GM23338 (cell line): ENCODE results near the gene CDKAL1. TPM values are rescaled to one million over a fixed set of nuclear protein-coding genes. Genes with fewer than 3 reads are reported as not detected.

Source experiments
- ATAC-seq: fragments of 200-7000 bp; cut with Tn5 transposase; 3 replicates; pipeline ENCODE4 v1.9.1; 2020
- DNase-seq: peaks from one replicate; pipeline ENCODE4 v3.0.0-alpha.2; 2015; ENCODE audit warnings: low spot score
- H2AFZ ChIP-seq: fragments of 200-600 bp; sonication (generic); 2 replicates; pipeline ENCODE4 v1.8.0; 2016; ENCODE audit warnings: antibody characterized with exemption, mild to moderate bottlenecking, moderate library complexity
- H3F3A ChIP-seq: fragments of 200-600 bp; sonication (generic); replicated peaks from 2 replicates; pipeline ENCODE4 v1.8.0; 2017; ENCODE audit warnings: antibody characterized with exemption, mixed run types, low read depth
- H3K27ac ChIP-seq: fragments of 200-600 bp; sonication (generic); 2 replicates; pipeline ENCODE4 v1.6.1; 2016; ENCODE audit warnings: low read depth
- H3K27me3 ChIP-seq: fragments of 200-600 bp; sonication (generic); 2 replicates; pipeline ENCODE4 v1.8.0; 2016; ENCODE audit warnings: mild to moderate bottlenecking, mixed run types, moderate library complexity; ENCODE audit not compliant: insufficient read depth
- H3K36me3 ChIP-seq: fragments of 200-600 bp; sonication (generic); 2 replicates; pipeline ENCODE4 v1.8.0; 2016; ENCODE audit warnings: mild to moderate bottlenecking; ENCODE audit not compliant: insufficient read depth
- H3K4me1 ChIP-seq: fragments of 200-600 bp; sonication (generic); 2 replicates; pipeline ENCODE4 v1.8.0; 2016; ENCODE audit warnings: mild to moderate bottlenecking, moderate library complexity; ENCODE audit not compliant: insufficient read depth
- H3K4me2 ChIP-seq: fragments of 200-600 bp; sonication (generic); 2 replicates; pipeline ENCODE4 v1.7.1; 2017; ENCODE audit warnings: mixed run types
- H3K4me3 ChIP-seq: fragments of 200-600 bp; sonication (generic); 2 replicates; pipeline ENCODE4 v1.6.1; 2016; ENCODE audit warnings: mixed run types
- H3K79me2 ChIP-seq: fragments of 200-600 bp; sonication (generic); replicated peaks from 2 replicates; pipeline ENCODE4 v1.8.0; 2017; ENCODE audit warnings: mild to moderate bottlenecking; ENCODE audit not compliant: insufficient read depth
- H3K9me2 ChIP-seq: fragments of 200-600 bp; sonication (generic); 2 replicates; pipeline ENCODE4 v1.8.0; 2017; ENCODE audit not compliant: insufficient read depth
- H4K20me1 ChIP-seq: fragments of 200-600 bp; sonication (generic); replicated peaks from 2 replicates; pipeline ENCODE4 v1.8.0; 2017; ENCODE audit warnings: mild to moderate bottlenecking; ENCODE audit not compliant: insufficient read depth
- H3K27ac Mint-ChIP-seq: 2 replicates; pipeline ENCODE4 v1.8.0; 2020; ENCODE audit warnings: inconsistent platforms, mild to moderate bottlenecking, moderate library complexity, mixed read lengths
- H3K27me3 Mint-ChIP-seq: 3 replicates; pipeline ENCODE4 v1.8.0; 2022; ENCODE audit warnings: low read depth, mild to moderate bottlenecking, moderate library complexity, mixed read lengths, inconsistent platforms; ENCODE audit not compliant: insufficient read depth, poor library complexity
- H3K36me3 Mint-ChIP-seq: 3 replicates; pipeline ENCODE4 v1.8.0; 2021; ENCODE audit warnings: low read depth, mild to moderate bottlenecking, inconsistent platforms, moderate library complexity, mixed read lengths
- H3K4me1 Mint-ChIP-seq: 3 replicates; pipeline ENCODE4 v1.8.0; 2020; ENCODE audit warnings: mild to moderate bottlenecking, inconsistent platforms, mixed read lengths
- H3K4me3 Mint-ChIP-seq: 3 replicates; pipeline ENCODE4 v1.8.0; 2021; ENCODE audit warnings: moderate library complexity, mild to moderate bottlenecking, inconsistent platforms, mixed read lengths
- H3K9me3 Mint-ChIP-seq: 3 replicates; pipeline ENCODE4 v1.8.0; 2020; ENCODE audit warnings: moderate library complexity, mild to moderate bottlenecking, inconsistent platforms, mixed read lengths
- CREB1 ChIP-seq: fragments of 250-450 bp; sonication (Bioruptor Pico); IDR thresholded peaks from 2 replicates; pipeline ENCODE4 v1.5.0; 2020; ENCODE audit warnings: low read depth, mild to moderate bottlenecking, moderate library complexity
- EZH2 ChIP-seq: fragments of 200-600 bp; sonication (generic); IDR thresholded peaks from one replicate; pipeline ENCODE4 v1.8.0; 2017; ENCODE audit warnings: antibody characterized with exemption, mild to moderate bottlenecking, low read depth; ENCODE audit not compliant: unreplicated experiment
- EZH2phosphoT487 ChIP-seq: fragments of 200-600 bp; sonication (generic); IDR thresholded peaks from one replicate; pipeline ENCODE4 v1.8.1; 2018; ENCODE audit warnings: antibody characterized with exemption; ENCODE audit not compliant: unreplicated experiment
- JUNB ChIP-seq: IDR thresholded peaks from one replicate; pipeline ENCODE4 v1.6.1; 2016; ENCODE audit warnings: antibody characterized with exemption; ENCODE audit not compliant: unreplicated experiment
- NANOG ChIP-seq: IDR thresholded peaks from 2 replicates; pipeline ENCODE4 v1.6.1; 2016; ENCODE audit warnings: antibody characterized with exemption, borderline replicate concordance
- POLR2AphosphoS5 ChIP-seq: IDR thresholded peaks from 2 replicates; pipeline ENCODE4 v1.6.1; 2016; ENCODE audit warnings: antibody characterized with exemption, low read depth
- STAT1 ChIP-seq: IDR thresholded peaks from one replicate; pipeline ENCODE4 v1.6.1; 2016; ENCODE audit warnings: antibody characterized with exemption; ENCODE audit not compliant: unreplicated experiment
- ZNF114 ChIP-seq: fragments of 250-450 bp; sonication (Bioruptor Pico); IDR thresholded peaks from 2 replicates; pipeline ENCODE4 v1.5.0; 2020; ENCODE audit warnings: mild to moderate bottlenecking, moderate library complexity
- ZNF331 ChIP-seq: fragments of 250-450 bp; sonication (Bioruptor Pico); IDR thresholded peaks from 2 replicates; pipeline ENCODE4 v1.5.0; 2020; ENCODE audit warnings: low read depth, mild to moderate bottlenecking, moderate library complexity
- polyA plus RNA-seq: library from polyadenylated mRNA; unstranded; fragments of >200 nt; fragmentation: Nextera tagmentation; extraction: Ambion mirVana; gene quantifications from 2 replicates; pipeline ENCODE4 v1.2.1, GENCODE V29; 2016
- total RNA-seq: library from RNA; depleted of rRNA; stranded (reverse); fragments of >200 nt; shearing (Covaris generic); gene quantifications from 2 replicates; pipeline ENCODE4 v1.2.3, GENCODE V29; 2014
- TF ChIP-seq, protein P1 (sequence below): fragments of 250-450 bp; sonication (Bioruptor Pico); IDR thresholded peaks from 2 replicates; pipeline ENCODE4 v1.5.0; 2020; ENCODE audit warnings: mild to moderate bottlenecking, moderate library complexity
- TF ChIP-seq, protein P2 (sequence below): IDR thresholded peaks from 2 replicates; pipeline ENCODE4 v1.6.1; 2016; ENCODE audit warnings: antibody characterized with exemption
- TF ChIP-seq, protein P3 (sequence below): IDR thresholded peaks from one replicate; pipeline ENCODE4 v1.6.1; 2018; ENCODE audit warnings: antibody characterized with exemption; ENCODE audit not compliant: unreplicated experiment
- TF ChIP-seq, protein P4 (sequence below), 2 experiments: fragments of 200-600 bp in 1 of 2; sonication (generic) in 1 of 2; conservative IDR thresholded peaks; 2 replicates each; pipeline versions ENCODE4 v1.5.1 to v1.6.1; 2016 to 2017; ENCODE audit warnings: antibody characterized with exemption in 2 of 2, low read depth in 2 of 2, mild to moderate bottlenecking in 2 of 2, moderate library complexity in 1 of 2

Gene CDKAL1
- total and polyA plus RNA-seq, 2 experiments from 2014 or later: 17.8 to 35.0 TPM

DNA sequence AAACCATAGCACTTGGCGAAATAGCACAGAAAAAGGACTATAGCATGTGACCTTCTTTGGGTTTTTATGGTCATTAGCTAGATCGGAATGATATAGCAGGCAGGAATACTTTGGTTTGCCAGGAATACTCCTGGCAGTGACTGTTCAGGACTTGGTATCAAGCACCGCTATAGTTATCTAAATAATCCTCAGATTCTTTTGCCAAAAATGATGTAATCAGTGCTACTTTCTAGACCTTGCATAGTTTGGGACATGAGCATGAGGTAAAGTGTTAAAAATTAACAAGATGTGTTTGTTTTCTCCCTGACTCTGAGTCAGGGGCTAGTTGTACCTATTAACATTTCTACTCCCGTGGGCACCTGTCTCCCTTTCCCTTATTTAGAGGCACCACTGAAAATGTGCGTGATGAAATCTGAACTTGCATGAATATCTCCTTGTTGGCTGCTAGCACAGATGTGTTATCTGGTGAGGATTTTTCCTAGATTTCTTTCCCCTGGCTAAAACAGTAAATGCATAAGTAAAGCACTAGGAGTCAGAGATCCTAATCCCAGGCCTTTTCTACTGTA, 511.0 kb downstream of the CDKAL1 start:
- Histone ChIP-seq H3K4me2 (no peak overlapping the region), H3K79me2 (no peaks in the 10 kb centered on the region), H3F3A (no peaks in the 10 kb centered on the region), H3K36me3 (no peaks in the 10 kb centered on the region), H3K27ac (no peak overlapping the region), H4K20me1 (no peaks in the 10 kb centered on the region), H3K9me2 (no peaks in the 10 kb centered on the region), H3K4me3 (no peak overlapping the region), H3K4me1 (no peaks in the 10 kb centered on the region), H3K27me3 (no peaks in the 10 kb centered on the region), H2AFZ (no peak overlapping the region)
- Mint-ChIP-seq H3K36me3 (no peaks in the 10 kb centered on the region), H3K27me3 (no peaks in the 10 kb centered on the region), H3K4me3 (no peak overlapping the region), H3K4me1 (no peaks in the 10 kb centered on the region; the same call in 2 of the 3 replicates), H3K9me3 (no peaks in the 10 kb centered on the region), H3K27ac (no peak overlapping the region)
- DNase-seq: no peak
- TF ChIP-seq, protein P1, sequence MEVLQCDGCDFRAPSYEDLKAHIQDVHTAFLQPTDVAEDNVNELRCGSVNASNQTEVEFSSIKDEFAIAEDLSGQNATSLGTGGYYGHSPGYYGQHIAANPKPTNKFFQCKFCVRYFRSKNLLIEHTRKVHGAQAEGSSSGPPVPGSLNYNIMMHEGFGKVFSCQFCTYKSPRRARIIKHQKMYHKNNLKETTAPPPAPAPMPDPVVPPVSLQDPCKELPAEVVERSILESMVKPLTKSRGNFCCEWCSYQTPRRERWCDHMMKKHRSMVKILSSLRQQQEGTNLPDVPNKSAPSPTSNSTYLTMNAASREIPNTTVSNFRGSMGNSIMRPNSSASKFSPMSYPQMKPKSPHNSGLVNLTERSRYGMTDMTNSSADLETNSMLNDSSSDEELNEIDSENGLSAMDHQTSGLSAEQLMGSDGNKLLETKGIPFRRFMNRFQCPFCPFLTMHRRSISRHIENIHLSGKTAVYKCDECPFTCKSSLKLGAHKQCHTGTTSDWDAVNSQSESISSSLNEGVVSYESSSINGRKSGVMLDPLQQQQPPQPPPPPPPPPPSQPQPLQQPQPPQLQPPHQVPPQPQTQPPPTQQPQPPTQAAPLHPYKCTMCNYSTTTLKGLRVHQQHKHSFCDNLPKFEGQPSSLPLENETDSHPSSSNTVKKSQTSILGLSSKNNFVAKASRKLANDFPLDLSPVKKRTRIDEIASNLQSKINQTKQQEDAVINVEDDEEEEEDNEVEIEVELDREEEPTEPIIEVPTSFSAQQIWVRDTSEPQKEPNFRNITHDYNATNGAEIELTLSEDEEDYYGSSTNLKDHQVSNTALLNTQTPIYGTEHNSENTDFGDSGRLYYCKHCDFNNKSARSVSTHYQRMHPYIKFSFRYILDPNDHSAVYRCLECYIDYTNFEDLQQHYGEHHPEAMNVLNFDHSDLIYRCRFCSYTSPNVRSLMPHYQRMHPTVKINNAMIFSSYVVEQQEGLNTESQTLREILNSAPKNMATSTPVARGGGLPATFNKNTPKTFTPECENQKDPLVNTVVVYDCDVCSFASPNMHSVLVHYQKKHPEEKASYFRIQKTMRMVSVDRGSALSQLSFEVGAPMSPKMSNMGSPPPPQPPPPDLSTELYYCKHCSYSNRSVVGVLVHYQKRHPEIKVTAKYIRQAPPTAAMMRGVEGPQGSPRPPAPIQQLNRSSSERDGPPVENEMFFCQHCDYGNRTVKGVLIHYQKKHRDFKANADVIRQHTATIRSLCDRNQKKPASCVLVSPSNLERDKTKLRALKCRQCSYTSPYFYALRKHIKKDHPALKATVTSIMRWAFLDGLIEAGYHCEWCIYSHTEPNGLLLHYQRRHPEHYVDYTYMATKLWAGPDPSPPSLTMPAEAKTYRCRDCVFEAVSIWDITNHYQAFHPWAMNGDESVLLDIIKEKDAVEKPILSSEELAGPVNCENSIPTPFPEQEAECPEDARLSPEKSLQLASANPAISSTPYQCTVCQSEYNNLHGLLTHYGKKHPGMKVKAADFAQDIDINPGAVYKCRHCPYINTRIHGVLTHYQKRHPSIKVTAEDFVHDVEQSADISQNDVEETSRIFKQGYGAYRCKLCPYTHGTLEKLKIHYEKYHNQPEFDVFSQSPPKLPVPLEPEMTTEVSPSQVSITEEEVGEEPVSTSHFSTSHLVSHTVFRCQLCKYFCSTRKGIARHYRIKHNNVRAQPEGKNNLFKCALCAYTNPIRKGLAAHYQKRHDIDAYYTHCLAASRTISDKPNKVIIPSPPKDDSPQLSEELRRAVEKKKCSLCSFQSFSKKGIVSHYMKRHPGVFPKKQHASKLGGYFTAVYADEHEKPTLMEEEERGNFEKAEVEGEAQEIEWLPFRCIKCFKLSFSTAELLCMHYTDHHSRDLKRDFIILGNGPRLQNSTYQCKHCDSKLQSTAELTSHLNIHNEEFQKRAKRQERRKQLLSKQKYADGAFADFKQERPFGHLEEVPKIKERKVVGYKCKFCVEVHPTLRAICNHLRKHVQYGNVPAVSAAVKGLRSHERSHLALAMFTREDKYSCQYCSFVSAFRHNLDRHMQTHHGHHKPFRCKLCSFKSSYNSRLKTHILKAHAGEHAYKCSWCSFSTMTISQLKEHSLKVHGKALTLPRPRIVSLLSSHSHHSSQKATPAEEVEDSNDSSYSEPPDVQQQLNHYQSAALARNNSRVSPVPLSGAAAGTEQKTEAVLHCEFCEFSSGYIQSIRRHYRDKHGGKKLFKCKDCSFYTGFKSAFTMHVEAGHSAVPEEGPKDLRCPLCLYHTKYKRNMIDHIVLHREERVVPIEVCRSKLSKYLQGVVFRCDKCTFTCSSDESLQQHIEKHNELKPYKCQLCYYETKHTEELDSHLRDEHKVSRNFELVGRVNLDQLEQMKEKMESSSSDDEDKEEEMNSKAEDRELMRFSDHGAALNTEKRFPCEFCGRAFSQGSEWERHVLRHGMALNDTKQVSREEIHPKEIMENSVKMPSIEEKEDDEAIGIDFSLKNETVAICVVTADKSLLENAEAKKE (CRISPR knock-in tag): no peak
- no peak for TF ChIP-seq NANOG
- no peak for TF ChIP-seq CREB1 (CRISPR knock-in tag)
- TF ChIP-seq ZNF114 (CRISPR knock-in tag): no peak
- TF ChIP-seq POLR2AphosphoS5: no peak
- no peak for TF ChIP-seq EZH2phosphoT487
- TF ChIP-seq JUNB: no peak
- TF ChIP-seq ZNF331: no peak
- TF ChIP-seq, protein P2, sequence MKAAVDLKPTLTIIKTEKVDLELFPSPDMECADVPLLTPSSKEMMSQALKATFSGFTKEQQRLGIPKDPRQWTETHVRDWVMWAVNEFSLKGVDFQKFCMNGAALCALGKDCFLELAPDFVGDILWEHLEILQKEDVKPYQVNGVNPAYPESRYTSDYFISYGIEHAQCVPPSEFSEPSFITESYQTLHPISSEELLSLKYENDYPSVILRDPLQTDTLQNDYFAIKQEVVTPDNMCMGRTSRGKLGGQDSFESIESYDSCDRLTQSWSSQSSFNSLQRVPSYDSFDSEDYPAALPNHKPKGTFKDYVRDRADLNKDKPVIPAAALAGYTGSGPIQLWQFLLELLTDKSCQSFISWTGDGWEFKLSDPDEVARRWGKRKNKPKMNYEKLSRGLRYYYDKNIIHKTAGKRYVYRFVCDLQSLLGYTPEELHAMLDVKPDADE: no peak
- no peak for TF ChIP-seq STAT1
- TF ChIP-seq, protein P3, sequence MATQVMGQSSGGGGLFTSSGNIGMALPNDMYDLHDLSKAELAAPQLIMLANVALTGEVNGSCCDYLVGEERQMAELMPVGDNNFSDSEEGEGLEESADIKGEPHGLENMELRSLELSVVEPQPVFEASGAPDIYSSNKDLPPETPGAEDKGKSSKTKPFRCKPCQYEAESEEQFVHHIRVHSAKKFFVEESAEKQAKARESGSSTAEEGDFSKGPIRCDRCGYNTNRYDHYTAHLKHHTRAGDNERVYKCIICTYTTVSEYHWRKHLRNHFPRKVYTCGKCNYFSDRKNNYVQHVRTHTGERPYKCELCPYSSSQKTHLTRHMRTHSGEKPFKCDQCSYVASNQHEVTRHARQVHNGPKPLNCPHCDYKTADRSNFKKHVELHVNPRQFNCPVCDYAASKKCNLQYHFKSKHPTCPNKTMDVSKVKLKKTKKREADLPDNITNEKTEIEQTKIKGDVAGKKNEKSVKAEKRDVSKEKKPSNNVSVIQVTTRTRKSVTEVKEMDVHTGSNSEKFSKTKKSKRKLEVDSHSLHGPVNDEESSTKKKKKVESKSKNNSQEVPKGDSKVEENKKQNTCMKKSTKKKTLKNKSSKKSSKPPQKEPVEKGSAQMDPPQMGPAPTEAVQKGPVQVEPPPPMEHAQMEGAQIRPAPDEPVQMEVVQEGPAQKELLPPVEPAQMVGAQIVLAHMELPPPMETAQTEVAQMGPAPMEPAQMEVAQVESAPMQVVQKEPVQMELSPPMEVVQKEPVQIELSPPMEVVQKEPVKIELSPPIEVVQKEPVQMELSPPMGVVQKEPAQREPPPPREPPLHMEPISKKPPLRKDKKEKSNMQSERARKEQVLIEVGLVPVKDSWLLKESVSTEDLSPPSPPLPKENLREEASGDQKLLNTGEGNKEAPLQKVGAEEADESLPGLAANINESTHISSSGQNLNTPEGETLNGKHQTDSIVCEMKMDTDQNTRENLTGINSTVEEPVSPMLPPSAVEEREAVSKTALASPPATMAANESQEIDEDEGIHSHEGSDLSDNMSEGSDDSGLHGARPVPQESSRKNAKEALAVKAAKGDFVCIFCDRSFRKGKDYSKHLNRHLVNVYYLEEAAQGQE: no peak
- TF ChIP-seq EZH2: no peak
- TF ChIP-seq, protein P4, sequence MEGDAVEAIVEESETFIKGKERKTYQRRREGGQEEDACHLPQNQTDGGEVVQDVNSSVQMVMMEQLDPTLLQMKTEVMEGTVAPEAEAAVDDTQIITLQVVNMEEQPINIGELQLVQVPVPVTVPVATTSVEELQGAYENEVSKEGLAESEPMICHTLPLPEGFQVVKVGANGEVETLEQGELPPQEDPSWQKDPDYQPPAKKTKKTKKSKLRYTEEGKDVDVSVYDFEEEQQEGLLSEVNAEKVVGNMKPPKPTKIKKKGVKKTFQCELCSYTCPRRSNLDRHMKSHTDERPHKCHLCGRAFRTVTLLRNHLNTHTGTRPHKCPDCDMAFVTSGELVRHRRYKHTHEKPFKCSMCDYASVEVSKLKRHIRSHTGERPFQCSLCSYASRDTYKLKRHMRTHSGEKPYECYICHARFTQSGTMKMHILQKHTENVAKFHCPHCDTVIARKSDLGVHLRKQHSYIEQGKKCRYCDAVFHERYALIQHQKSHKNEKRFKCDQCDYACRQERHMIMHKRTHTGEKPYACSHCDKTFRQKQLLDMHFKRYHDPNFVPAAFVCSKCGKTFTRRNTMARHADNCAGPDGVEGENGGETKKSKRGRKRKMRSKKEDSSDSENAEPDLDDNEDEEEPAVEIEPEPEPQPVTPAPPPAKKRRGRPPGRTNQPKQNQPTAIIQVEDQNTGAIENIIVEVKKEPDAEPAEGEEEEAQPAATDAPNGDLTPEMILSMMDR (conservative IDR thresholded peaks at IDR 0.05; ENCODE audit: low read depth in 2 of 2): no peak
- ATAC-seq: no peak
